GM12874 (cell line): ENCODE data around the gene CACNA2D1.

ENCODE experiments used
- TF ChIP-seq, protein P1 (sequence below): IDR thresholded peaks from 2 replicates; pipeline ENCODE4 v1.5.1; 2011; ENCODE audit warnings: low read depth, mild to moderate bottlenecking, control low read depth, low read length, moderate library complexity; ENCODE audit not compliant: insufficient read depth

CACNA2D1 gene

DNA sequence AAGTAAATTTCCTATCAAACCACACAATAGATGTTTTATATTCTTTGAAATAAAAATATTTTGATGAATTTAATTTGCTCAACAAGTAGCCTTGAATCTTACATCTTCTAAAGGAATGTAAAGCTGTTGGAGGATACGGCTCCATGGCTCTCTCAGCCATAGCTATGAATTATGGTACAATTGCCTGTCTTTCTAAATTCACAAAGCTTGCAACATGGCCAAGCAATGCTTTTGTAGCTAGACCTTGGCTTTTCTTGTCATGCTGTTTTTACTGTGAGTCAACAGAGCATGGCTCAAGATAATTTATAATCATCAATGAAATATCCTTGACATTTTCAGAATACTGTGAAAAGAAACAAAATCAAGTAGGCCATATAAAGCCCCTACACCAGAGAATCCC lies 286.7 kb downstream of the CACNA2D1 start:
- TF ChIP-seq, protein P1, sequence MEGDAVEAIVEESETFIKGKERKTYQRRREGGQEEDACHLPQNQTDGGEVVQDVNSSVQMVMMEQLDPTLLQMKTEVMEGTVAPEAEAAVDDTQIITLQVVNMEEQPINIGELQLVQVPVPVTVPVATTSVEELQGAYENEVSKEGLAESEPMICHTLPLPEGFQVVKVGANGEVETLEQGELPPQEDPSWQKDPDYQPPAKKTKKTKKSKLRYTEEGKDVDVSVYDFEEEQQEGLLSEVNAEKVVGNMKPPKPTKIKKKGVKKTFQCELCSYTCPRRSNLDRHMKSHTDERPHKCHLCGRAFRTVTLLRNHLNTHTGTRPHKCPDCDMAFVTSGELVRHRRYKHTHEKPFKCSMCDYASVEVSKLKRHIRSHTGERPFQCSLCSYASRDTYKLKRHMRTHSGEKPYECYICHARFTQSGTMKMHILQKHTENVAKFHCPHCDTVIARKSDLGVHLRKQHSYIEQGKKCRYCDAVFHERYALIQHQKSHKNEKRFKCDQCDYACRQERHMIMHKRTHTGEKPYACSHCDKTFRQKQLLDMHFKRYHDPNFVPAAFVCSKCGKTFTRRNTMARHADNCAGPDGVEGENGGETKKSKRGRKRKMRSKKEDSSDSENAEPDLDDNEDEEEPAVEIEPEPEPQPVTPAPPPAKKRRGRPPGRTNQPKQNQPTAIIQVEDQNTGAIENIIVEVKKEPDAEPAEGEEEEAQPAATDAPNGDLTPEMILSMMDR: no peak

DNA sequence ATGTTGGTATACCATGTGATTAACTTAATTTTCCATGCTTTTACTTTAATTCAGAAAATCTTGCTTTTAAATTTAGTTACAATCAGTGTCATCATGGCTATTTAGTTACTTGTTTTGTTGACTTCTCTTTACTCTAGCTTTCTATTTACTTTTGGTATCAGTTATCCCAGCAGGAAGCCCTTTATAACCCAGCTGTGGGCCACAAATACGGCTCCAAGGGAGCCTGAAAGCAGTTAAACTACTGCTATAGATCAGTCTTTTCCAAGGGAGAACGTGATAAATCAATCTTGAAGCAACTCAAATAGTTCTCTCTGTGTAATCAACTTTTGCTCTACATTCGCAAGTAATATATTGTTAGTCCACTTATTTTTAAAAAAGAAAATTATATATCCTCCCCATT lies 287.4 kb downstream of the CACNA2D1 start:
- TF ChIP-seq, protein P1: no peak

DNA sequence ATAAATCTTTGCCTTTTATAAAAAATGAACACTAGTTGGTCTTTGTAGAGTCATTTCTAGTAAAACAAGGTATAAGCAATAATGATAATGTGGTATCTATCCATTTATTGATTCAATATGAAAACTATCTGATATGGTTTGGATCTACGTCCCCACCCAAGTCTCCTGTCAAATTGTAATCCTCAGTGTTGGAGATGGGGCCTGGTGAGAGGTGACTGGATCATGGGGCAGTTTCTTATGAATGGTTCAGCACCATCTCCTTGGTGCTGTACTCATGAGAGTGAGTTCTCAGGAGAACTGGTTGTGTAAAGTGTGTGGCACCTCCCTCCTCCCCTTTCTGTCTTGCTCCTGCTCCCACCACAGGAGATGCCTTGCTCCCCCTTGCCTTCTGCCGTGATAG lies 288.8 kb downstream of the CACNA2D1 start:
- TF ChIP-seq, protein P1: no peak

DNA sequence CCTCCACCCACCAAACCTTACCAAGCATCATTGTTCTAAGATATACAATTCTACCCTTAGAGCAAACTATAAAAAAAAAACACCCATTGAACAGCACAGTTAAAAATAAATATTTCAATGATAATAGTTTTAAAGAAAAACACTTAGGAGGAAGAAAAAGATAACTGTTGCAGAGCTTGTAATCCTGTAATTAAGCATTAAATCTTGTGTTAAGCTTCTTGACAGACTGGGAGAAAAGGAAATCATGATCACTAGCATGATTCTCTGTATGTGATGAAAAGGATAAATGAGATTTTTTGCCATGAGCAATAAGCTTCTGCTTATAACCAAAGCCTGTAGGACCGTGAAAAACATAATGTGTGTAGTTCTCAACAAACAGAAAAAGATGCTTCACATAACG lies 289.8 kb downstream of the CACNA2D1 start:
- TF ChIP-seq, protein P1: no peak

DNA sequence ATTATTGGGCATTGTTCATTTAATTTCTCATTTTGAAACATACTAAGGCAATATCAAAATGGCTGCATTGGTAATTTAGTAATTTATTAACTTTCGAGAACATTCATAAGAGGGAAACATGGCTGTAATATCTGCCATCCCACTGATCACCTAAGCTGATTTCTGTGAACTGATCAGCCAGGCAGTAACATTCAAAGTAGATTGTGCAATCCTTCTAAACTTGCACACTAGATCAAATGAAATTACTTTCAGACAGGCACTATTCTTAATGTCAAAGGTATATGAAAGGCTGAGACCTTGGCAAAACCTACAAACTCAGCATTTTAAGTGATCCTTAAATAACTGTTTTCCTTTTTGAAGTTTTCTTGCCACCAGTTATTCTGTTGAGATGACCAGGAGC lies 290.7 kb downstream of the CACNA2D1 start:
- TF ChIP-seq, protein P1: no peak

DNA sequence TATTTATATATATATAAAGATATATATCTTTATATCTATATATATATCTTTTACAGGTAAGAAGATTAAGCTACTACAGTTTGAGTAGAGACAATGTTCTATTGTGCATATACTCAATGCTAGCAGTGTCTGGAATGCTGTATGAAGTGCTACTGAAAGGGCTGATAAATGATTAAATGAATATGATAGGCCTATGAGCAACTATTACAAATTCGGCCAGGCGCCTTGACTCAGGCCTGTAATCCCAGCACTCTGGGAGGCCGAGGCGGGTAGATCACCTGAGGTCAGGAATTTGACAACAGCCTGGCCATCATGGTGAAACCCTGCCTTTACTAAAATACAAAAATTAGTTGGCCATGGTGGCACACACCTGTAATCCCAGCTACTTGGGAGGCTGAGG lies 297.1 kb downstream of the CACNA2D1 start:
- TF ChIP-seq, protein P1: no peak

DNA sequence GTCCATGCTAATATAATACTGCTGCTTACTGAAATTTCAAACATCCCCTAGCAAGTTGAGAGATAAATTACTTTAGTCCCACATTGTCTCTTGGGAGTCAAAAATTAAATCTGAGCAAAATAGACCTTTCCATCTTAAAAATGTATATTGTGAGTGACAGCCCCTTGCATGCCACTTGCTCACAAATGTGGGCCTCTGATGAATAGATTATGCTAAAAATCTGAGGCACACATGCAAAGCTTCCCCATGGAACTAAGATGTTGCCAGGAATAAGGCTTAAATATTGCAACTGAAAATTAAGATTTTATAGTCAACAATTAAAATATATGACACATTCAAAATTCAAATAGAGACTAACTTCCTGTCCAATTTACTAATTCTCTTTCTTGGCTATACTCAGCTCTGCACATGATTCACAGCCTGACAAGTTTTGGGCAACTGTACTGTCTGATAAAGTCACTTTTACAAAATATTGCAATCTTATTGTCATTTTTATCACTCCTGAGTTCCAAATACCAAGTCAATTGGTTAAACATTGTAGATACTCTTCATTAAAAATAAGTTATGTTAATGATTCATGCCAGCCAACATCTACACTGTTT lies 301.2 kb downstream of the CACNA2D1 start:
- TF ChIP-seq, protein P1: no peak

DNA sequence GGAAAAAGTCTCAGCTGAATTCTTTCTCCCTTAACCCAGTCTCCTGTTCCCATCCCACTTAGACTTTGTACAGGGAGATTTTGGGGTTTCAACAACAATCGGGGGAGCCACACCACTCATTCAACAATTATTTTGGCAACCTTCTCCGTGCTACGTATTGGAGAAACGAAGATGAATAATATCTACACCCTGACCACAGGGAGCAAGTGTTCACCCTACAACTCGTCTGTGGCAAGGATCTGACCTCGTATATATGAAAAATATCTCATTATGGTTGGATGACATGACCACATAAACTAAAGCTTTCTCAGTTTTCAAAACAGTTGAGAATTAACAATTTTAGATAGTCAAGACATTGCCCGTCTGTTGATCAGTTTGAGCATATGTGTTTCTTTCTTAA lies 302.1 kb downstream of the CACNA2D1 start:
- TF ChIP-seq, protein P1: no peak
